B cell (primary cell): ENCODE measurements around the gene TRPM4. TPM values are rescaled to one million over a fixed set of nuclear protein-coding genes. Genes with fewer than 3 reads are reported as not detected.

Source experiments
- ATAC-seq: fragments of 200-7000 bp; cut with Tn5 transposase; one replicate; pipeline ENCODE4 v1.10.0; 2021; ENCODE audit warnings: low read depth, mild to moderate bottlenecking, moderate number of reproducible peaks, moderate library complexity
- CTCF ChIA-PET: fragments of 350-600 bp; sonication (Branson Sonifier 250); formaldehyde crosslinking; loops from one replicate; lab custom pipeline; 2021; ENCODE audit warnings: antibody characterized with exemption, inconsistent platforms; lab: Charles Lee
- POLR2A ChIA-PET: fragments of 350-600 bp; sonication (Branson Sonifier 250); formaldehyde crosslinking; loops from one replicate; lab custom pipeline; 2021; ENCODE audit warnings: antibody characterized with exemption; lab: Charles Lee
- DNase-seq: peaks from one replicate; pipeline ENCODE4 v3.0.0; 2013
- H2AFZ ChIP-seq: 2 replicates; pipeline ENCODE4 v1.6.1; 2012; ENCODE audit warnings: mild to moderate bottlenecking, low read depth, low read length; ENCODE audit not compliant: insufficient read depth, poor library complexity, severe bottlenecking
- H3K27ac ChIP-seq, 2 donors: 1 replicate in 1 of 2; 2 replicates in 1 of 2; pipeline ENCODE4 v1.5.1; 2012 to 2013; ENCODE audit warnings: low read length in 2 of 2, mild to moderate bottlenecking in 2 of 2, moderate library complexity in 1 of 2
- H3K27me3 ChIP-seq, 4 experiments: fragments of 200-600 bp in 1 of 4; sonication (generic) in 1 of 4; replicated peaks in 1 of 4; 1 replicate in 2 of 4; 2 replicates in 2 of 4; pipeline versions ENCODE4 v1.6.1 to v1.7.0; 2013 to 2016; ENCODE audit warnings: low read length in 3 of 4, mild to moderate bottlenecking in 2 of 4, mixed read lengths in 1 of 4, moderate library complexity in 1 of 4; ENCODE audit not compliant: insufficient read depth in 4 of 4, control insufficient read depth in 3 of 4; ENCODE audit errors: control extremely low read depth in 1 of 4
- H3K36me3 ChIP-seq, 2 experiments: replicated peaks in 1 of 2; 1 replicate in 1 of 2; 2 replicates in 1 of 2; pipeline versions ENCODE4 v1.6.1 to v1.7.1; 2013; ENCODE audit warnings: low read length in 1 of 2; ENCODE audit not compliant: insufficient read depth in 2 of 2, control insufficient read depth in 1 of 2; ENCODE audit errors: control extremely low read depth in 1 of 2, extremely low read depth in 1 of 2
- H3K4me1 ChIP-seq, 2 donors: fragments of 200-600 bp in 1 of 2; sonication (generic) in 1 of 2; 1 replicate in 1 of 2; 2 replicates in 1 of 2; pipeline versions ENCODE4 v1.5.1 to v1.6.1; 2013 to 2017; ENCODE audit warnings: low read length in 2 of 2; ENCODE audit not compliant: control insufficient read depth in 2 of 2, insufficient read depth in 2 of 2
- H3K4me2 ChIP-seq: replicated peaks from 2 replicates; pipeline ENCODE3; 2012; ENCODE audit warnings: mild to moderate bottlenecking, low read depth, low read length; ENCODE audit not compliant: poor library complexity, severe bottlenecking
- H3K4me3 ChIP-seq, 5 experiments: fragments of 200-600 bp in 1 of 5; sonication (generic) in 1 of 5; 1 replicate in 3 of 5; 2 replicates in 2 of 5; pipeline versions ENCODE4 v1.5.1 to v1.7.0; 2011 to 2016; ENCODE audit warnings: low read length in 4 of 5, mild to moderate bottlenecking in 4 of 5, low read depth in 2 of 5, control low read depth in 1 of 5, moderate library complexity in 1 of 5; ENCODE audit not compliant: insufficient read depth in 1 of 5; ENCODE audit errors: control extremely low read depth in 1 of 5, extremely low read depth in 1 of 5
- H3K79me2 ChIP-seq: fragments of 200-600 bp; sonication (generic); one replicate; pipeline ENCODE4 v1.6.0; 2016; ENCODE audit warnings: low read length; ENCODE audit not compliant: control insufficient read depth, insufficient read depth
- H3K9ac ChIP-seq: fragments of 200-600 bp; sonication (generic); 2 replicates; pipeline ENCODE4 v1.6.1; 2017; ENCODE audit warnings: mild to moderate bottlenecking, low read length, moderate library complexity
- H3K9me3 ChIP-seq, 3 donors: one replicate each; pipeline versions ENCODE4 v1.6.1 to v1.7.1; 2013; ENCODE audit warnings: low read length in 2 of 3; ENCODE audit not compliant: control insufficient read depth in 2 of 3, insufficient read depth in 1 of 3; ENCODE audit errors: control extremely low read depth in 1 of 3
- H4K20me1 ChIP-seq: 2 replicates; pipeline ENCODE4 v1.6.0; 2012; ENCODE audit warnings: mild to moderate bottlenecking, low read length; ENCODE audit not compliant: insufficient read depth, control insufficient read depth, poor library complexity, severe bottlenecking
- H3K27ac Mint-ChIP-seq: one replicate; pipeline ENCODE4 v1.8.0; 2021; ENCODE audit warnings: mixed read lengths
- H3K27me3 Mint-ChIP-seq: one replicate; pipeline ENCODE4 v1.8.0; 2021; ENCODE audit warnings: mixed read lengths
- H3K4me1 Mint-ChIP-seq: one replicate; pipeline ENCODE4 v1.8.0; 2021; ENCODE audit warnings: mixed read lengths
- H3K4me3 Mint-ChIP-seq: one replicate; pipeline ENCODE4 v1.8.0; 2021; ENCODE audit warnings: mixed read lengths
- H3K9me3 Mint-ChIP-seq: one replicate; pipeline ENCODE4 v1.8.0; 2022; ENCODE audit warnings: mixed read lengths; ENCODE audit not compliant: insufficient read depth
- EZH2 ChIP-seq: IDR thresholded peaks from 2 replicates; pipeline ENCODE4 v1.6.1; 2012; ENCODE audit warnings: borderline replicate concordance, low read depth, mild to moderate bottlenecking, moderate library complexity, low read length; ENCODE audit not compliant: insufficient read depth, poor library complexity, severe bottlenecking
- WGBS: methylation state at CpG from one replicate; pipeline ENCODE4 v1.1.5; 2013; ENCODE audit warnings: missing lambda C conversion rate; ENCODE audit not compliant: insufficient coverage; 5-methylcytosine and 5-hydroxymethylcytosine counted together
- intact Hi-C: fragments of 100-400 bp; cut with micrococcal nuclease; formaldehyde crosslinking; loops from one replicate; pipeline ENCODE4 v1.10.0; 2022
- polyA plus RNA-seq: library from polyadenylated mRNA; depleted of rRNA; stranded (reverse); fragments of >200 nt; gene quantifications from 2 replicates; pipeline ENCODE4 v1.2.3, GENCODE V29; 2012
- total RNA-seq, 2 donors: library from RNA; stranded (reverse); fragments of 120-200 nt in 1 of 2; gene quantifications; 1 replicate in 1 of 2; 2 replicates in 1 of 2; pipeline versions ENCODE4 v1.2.3 to v1.2.4, GENCODE V29; 2013 to 2022
- TF ChIP-seq, protein P1 (sequence below): fragments of 200-600 bp; IDR thresholded peaks from one replicate; pipeline ENCODE4 v1.8.0; 2022; ENCODE audit warnings: antibody characterized with exemption, mild to moderate bottlenecking

The TRPM4 gene
- total and polyA plus RNA-seq, 2 donors (not counting 1 experiment from before 2014, with no cell fraction given): 0.24 TPM; not detected in 1

DNA sequence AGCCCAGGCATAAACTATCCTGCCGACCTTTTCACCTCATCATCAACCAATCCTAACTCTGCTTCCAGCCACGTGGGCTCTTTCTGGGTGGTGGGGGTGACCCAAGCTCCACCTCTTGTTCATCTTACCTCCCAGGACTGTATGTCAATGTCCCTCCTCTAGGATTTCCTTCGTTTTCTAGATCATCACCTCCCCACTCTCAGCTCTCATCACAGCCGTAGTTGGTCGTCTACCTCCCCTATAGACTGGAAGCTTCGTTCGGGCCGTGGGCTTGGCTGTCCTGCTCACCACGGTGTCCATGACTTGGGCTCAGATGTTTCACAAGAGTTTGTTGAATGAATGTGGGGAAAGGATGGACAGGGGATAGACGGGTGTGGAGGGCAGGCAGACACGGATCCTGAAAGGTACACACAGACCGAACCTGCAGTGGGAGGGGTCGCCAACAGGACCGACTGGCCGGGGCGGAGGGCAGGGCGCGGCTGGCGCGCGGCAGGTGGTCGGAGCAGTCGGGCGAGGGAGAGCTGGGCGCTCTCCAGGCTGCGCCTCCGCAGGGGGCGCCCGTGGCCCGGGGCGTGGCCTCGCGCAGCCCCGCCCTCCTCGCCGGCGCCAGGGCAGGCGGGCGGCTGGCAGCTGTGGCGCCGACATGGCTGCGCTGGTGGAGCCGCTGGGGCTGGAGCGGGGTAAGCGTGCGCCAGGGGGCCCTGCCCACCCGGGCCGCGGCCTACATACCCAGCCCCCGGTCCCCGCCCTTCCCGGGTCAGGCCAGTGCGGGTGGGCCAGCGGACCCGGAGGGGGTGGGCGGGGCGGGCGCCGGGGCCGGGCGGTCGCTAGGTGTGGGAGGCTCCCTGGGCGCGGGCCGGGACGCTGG, 43.6 kb upstream of the TRPM4 start, which contains the start of gene LIN7B:
Gene LIN7B (plus strand): TSS at position 609 of the 868 bp plus-strand sequence. CDS start 35 bp downstream, at position 644.
- no peaks in the 10 kb centered on the region for H3K9me3 ChIP-seq
- peak within 1 kb of the TSS; percentile 82 for H2AFZ ChIP-seq
- H4K20me1 ChIP-seq: no peaks in the 10 kb centered on the region
- H3K27me3 Mint-ChIP-seq: no peaks in the 10 kb centered on the region
- TF ChIP-seq EZH2: no peak
- TF ChIP-seq, protein P1, sequence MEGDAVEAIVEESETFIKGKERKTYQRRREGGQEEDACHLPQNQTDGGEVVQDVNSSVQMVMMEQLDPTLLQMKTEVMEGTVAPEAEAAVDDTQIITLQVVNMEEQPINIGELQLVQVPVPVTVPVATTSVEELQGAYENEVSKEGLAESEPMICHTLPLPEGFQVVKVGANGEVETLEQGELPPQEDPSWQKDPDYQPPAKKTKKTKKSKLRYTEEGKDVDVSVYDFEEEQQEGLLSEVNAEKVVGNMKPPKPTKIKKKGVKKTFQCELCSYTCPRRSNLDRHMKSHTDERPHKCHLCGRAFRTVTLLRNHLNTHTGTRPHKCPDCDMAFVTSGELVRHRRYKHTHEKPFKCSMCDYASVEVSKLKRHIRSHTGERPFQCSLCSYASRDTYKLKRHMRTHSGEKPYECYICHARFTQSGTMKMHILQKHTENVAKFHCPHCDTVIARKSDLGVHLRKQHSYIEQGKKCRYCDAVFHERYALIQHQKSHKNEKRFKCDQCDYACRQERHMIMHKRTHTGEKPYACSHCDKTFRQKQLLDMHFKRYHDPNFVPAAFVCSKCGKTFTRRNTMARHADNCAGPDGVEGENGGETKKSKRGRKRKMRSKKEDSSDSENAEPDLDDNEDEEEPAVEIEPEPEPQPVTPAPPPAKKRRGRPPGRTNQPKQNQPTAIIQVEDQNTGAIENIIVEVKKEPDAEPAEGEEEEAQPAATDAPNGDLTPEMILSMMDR: peak; percentile 78
- H3K4me3 ChIP-seq: peak within 1 kb of the TSS in 4 of 5 experiments; percentile 59 to 78 (median 68)
- WGBS: under 1% methylated on average over 60 of the region's 66 CpGs
- peak within 1 kb of the TSS; percentile 71 for H3K9ac ChIP-seq
- no peaks in the 10 kb centered on the region for H3K9me3 Mint-ChIP-seq
- no peak within 1 kb of the TSS for H3K27ac ChIP-seq
- no peaks in the 10 kb centered on the region for H3K79me2 ChIP-seq
- peak within 1 kb of the TSS; percentile 74 for H3K27ac Mint-ChIP-seq
- ATAC-seq (peak; percentile 59), DNase-seq (peak; percentile 90)
- peaks cover 0 to 6% of the 10 kb centered on the region in 2 experiments for H3K36me3 ChIP-seq
- H3K27me3 ChIP-seq: no peaks in the 10 kb centered on the region
- ChIA-PET POLR2A (interaction anchor here (1.3 kb wide), 2 partner anchors 14 to 94 kb away, joined by 4 read pairs; a partner anchor contains a TSS), CTCF (interaction anchor here (0.6 to 5.6 kb wide), 19 partner anchors 8 to 550 kb away, joined by 3 to 33 read pairs (median 4); partner anchors contain the start of genes GYS1, NOSIP and RUVBL2)
- peak within 1 kb of the TSS; percentile 98 for H3K4me2 ChIP-seq
- H3K4me1 Mint-ChIP-seq: peaks cover 43% of the 10 kb centered on the region
- H3K4me3 Mint-ChIP-seq: peak within 1 kb of the TSS; percentile 93
- peaks cover 14 to 31% of the 10 kb centered on the region in 2 donors for H3K4me1 ChIP-seq
- intact Hi-C loops: loop anchor here (1.0 to 10.0 kb wide), 7 partner anchors 14 to 561 kb away; partner anchors contain the start of genes DBP, GYS1, PRMT1 and RUVBL2
